Adipose tissue (tissue), 3 donors: Measurements from ENCODE around the gene MBD6. TPM values are rescaled to one million over a fixed set of nuclear protein-coding genes. Genes with fewer than 3 reads are reported as not detected.
A peak's percentile ranks its signal among the peaks of the same experiment; 100 is the strongest.

Experiments
- H3K27ac ChIP-seq: one replicate; pipeline ENCODE4 v1.5.1; 2013; ENCODE audit warnings: low read depth, low read length
- WGBS, 3 donors: extraction: QIAGEN DNeasy Blood & Tissue Kit; methylation state at CpG; one replicate each; pipeline ENCODE4 v1.1.7; 2013; 5-methylcytosine and 5-hydroxymethylcytosine counted together
- polyA plus RNA-seq, 3 donors: library from polyadenylated mRNA; stranded (reverse); fragments of 200-250 nt; gene quantifications; one replicate each; pipeline ENCODE4 v1.2.3, GENCODE V29; 2013
- donor health status: healthy with polysubstance abuse.
- donor health status: Bipolar disorder and iron deficiency.
- donor health status: healthy.

MBD6 gene, protein sequence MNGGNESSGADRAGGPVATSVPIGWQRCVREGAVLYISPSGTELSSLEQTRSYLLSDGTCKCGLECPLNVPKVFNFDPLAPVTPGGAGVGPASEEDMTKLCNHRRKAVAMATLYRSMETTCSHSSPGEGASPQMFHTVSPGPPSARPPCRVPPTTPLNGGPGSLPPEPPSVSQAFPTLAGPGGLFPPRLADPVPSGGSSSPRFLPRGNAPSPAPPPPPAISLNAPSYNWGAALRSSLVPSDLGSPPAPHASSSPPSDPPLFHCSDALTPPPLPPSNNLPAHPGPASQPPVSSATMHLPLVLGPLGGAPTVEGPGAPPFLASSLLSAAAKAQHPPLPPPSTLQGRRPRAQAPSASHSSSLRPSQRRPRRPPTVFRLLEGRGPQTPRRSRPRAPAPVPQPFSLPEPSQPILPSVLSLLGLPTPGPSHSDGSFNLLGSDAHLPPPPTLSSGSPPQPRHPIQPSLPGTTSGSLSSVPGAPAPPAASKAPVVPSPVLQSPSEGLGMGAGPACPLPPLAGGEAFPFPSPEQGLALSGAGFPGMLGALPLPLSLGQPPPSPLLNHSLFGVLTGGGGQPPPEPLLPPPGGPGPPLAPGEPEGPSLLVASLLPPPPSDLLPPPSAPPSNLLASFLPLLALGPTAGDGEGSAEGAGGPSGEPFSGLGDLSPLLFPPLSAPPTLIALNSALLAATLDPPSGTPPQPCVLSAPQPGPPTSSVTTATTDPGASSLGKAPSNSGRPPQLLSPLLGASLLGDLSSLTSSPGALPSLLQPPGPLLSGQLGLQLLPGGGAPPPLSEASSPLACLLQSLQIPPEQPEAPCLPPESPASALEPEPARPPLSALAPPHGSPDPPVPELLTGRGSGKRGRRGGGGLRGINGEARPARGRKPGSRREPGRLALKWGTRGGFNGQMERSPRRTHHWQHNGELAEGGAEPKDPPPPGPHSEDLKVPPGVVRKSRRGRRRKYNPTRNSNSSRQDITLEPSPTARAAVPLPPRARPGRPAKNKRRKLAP
- polyA plus RNA-seq = 10 to 100 TPM; 20.9 to 32.4 (median 24.8) TPM

DNA sequence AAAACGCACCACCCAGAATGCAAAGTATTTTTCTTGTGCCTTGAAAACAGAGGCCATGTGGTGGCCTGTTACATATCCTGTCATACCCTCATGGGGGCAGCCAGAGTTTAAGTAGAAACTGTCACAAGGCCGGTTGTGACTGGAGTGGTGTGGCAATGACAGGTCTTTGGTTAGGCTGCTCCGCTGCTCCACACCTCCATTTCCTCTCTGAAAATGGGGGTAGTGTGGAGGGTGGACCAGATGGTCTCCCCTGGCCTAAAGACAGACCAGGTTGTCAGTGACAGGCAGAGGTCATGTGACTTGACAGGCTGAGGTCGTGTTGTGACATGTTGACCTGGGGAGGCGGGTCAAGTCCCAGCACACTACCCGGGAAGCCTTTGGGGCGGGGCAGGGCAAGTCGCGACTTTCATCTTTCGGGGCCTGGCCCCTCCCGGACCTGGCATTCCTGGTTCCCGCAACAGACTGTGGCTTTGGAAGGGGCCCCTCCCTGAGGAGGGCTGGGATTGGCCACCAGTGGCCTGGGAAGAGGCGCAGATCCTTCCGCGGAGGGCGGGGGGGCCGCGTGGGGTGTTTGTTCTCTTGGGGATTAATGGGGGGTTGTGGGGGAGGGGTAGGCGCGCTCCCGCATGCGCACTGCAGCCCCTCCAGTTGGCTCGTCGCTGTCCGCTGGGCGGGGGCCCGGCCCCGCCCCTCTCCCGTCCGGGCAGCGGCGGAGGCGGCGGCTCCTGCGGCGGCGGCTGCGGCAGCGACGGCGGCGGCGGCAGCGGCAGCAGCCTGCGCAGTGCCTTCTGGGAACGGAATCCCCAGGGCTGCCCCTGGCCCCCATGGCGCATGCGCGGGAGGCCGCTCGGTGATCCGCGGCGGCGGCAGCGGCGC is at the start of gene MBD6:
TSS of gene MBD6 (plus strand) at position 814 of the 876 bp plus-strand sequence. CDS start 1,480 bp downstream, outside the sequence.
- peak within 1 kb of the TSS; percentile 93 for H3K27ac ChIP-seq
- 1 to 2% (median 2%) methylated on average over 25 to 57 of the region's 57 CpGs for WGBS, 3 donors

- H3K27ac ChIP-seq = no peak overlapping the region
- WGBS, 3 donors = 38 to 67% (median 54%) methylated on average over 3 of the region's 3 CpGs
Measured at GRCh38 chr12:57473392-57473791, 49.2 kb upstream of the MBD6 start.

- H3K27ac ChIP-seq = no peak overlapping the region
- WGBS, 3 donors = 92 to 95% (median 93%) methylated on average over 5 of the region's 5 CpGs
Measured at GRCh38 chr12:57473886-57474285, 48.7 kb upstream of the MBD6 start.

DNA sequence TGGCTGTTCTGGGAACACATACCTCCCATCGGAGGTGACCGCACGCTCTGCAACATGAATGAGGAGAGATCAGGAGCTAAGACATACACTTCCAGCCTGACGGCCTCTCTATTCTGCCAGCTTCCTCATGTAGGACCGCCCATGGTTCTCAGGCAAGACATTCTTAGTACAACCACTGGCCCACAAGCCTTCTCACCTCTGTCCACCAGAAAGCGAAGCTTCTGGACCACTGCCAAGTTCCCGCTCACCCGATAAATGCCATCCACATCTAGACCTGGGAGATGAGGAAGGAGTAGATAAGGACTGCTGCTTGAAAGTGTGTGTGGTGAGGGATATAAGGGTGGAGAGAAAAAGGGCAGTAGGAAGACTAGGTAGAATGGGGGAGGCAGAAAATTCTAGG is 48.2 kb upstream of the MBD6 start:
- WGBS, 3 donors = 75 to 81% (median 78%) methylated on average over 8 of the region's 8 CpGs
- no peak overlapping the region for H3K27ac ChIP-seq

DNA sequence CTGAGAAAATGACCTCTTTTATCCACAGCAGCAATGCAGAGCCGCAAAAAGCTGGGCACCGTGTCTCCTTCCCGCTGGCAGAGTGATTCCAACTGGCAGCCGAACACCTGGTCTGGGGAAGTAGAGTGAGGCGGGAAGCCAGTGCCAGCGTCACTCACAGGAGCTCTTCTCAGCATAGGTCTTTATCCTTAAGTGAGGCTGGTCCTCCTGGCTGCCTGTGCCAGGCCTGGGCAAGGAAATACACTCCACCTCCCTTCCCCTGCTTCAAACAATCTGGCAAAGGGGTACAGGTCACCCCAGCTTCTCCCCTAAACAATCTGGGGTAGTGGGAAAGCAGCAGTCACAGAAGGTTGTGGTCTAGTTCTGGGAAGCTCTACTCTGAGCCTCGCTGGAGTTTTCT is 47.8 kb upstream of the MBD6 start:
- WGBS, 3 donors = 62 to 83% (median 80%) methylated on average over 7 of the region's 7 CpGs
- no peak overlapping the region for H3K27ac ChIP-seq

GRCh38 chr12:57475271-57476161 is 47.1 kb upstream of the MBD6 start:
- 11 to 25% (median 22%) methylated on average over 67 to 84 of the region's 84 CpGs for WGBS, 3 donors
- no peak overlapping the region for H3K27ac ChIP-seq

DNA sequence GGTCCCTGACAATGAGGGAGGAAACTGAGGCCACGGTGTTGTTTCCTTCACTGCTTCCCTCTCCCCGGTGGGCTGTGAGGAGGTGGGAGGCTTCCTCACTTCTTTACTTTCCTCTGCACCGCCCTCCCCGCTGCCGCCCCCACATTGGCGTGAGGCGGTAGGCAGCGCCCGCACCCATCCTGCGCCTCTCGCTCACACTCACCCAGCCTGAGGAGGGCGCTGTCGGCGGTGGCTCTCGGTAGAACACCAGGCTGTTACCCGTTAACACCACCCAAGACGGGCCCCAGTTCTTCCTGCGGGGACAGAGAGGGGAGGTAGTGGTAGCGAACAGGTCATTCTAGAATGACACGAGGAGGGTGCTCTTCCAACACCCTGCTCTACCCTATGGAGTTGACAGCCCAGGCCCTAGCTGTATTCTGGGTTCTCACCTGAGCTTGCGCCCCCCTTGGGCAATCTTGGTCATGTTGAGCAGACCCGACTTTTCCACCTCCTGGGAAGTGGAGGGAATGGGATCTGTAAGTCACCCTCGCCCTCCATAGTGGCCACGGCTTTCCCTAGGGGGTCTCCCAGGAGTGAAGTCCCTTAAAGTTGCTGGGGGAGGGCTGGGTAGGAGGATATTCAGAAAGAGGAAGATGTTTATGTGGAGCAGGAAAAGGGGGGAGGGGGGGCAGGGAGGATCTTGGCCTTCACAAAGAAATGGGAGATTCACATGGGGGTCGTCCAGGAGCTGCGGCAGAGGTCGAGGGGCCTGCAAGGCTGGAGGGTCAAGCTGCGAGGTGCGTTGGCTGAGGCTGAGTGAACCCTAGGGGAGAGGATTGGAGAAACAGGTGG is 46.2 kb upstream of the MBD6 start:
- no peak overlapping the region for H3K27ac ChIP-seq
- 13 to 19% (median 17%) methylated on average over 27 to 29 of the region's 29 CpGs for WGBS, 3 donors

GRCh38 chr12:57476993-57477709 is 45.5 kb upstream of the MBD6 start:
- H3K27ac ChIP-seq = peak overlapping the region; percentile 65
- 43 to 80% (median 68%) methylated on average over 15 of the region's 15 CpGs for WGBS, 3 donors

DNA sequence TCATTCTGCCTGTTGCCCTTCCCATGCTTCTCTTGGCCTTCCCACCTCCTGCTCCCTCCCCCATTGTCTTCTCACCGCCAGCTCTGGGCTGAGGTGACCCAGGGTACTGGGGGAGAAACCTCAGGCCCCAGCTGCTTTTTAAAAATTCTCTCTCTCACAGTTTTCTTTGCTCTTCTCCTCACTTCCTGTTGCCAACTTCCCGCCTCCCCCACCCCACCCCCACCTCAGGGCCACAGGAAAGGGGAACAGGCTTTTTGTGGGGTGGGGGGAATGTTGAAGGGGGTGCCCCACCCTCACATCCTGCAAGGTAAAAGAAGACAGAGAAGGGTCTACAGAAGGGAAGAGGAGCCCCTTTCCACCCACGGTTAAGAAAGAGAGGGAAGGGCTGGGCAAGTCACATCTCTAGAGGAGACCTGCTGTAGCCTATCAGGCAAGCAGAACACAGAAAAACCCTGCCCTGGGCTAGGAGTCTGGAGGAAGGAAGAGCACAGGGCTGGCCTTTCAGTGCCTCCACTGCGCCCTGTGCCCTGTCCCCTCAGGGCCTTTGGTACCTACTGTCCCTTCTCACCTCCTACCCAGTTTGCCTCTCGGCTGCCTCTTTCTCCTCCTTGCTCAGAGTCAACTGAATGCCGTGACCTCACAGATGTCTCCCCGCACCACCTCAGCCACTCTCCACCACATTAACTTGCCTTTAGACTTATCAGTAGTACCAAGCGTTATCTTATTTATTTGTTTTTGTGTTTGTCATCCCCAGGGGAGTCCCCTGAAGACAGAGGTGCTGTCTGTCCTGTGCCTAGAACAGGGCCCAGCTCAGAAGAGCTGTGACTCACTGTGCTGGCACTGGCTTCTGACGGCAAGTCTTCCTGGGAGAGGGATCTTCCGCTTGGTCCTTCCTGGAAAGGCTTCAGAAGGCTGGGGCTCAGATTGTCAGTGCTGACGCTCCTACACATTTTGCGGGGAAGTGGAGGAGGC is 44.6 kb upstream of the MBD6 start:
- 41 to 73% (median 45%) methylated on average over 10 to 12 of the region's 12 CpGs for WGBS, 3 donors

DNA sequence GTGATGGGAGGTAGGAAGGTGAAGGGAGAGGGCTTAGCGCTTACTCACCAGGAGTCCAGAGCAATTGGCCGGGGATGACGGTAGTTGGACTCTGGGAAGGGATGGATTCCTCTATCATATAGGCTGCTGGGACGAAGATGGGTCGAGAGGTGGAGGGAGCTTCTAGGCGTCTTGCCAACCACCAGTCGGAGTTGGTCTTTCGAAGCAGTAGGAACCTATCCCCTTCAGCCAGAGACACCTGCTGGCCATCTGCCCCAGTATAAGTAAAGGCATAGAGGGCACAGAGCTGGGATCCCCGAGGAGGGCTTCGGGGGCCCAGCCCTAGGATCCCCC is 43.6 kb upstream of the MBD6 start:
- WGBS, 3 donors = 78 to 81% (median 79%) methylated on average over 10 of the region's 10 CpGs
- peak overlapping the region; percentile 19 for H3K27ac ChIP-seq

More for the DNA sequence above, 44.6 kb upstream of the MBD6 start:
- H3K27ac ChIP-seq = peak overlapping the region; percentile 65

DNA sequence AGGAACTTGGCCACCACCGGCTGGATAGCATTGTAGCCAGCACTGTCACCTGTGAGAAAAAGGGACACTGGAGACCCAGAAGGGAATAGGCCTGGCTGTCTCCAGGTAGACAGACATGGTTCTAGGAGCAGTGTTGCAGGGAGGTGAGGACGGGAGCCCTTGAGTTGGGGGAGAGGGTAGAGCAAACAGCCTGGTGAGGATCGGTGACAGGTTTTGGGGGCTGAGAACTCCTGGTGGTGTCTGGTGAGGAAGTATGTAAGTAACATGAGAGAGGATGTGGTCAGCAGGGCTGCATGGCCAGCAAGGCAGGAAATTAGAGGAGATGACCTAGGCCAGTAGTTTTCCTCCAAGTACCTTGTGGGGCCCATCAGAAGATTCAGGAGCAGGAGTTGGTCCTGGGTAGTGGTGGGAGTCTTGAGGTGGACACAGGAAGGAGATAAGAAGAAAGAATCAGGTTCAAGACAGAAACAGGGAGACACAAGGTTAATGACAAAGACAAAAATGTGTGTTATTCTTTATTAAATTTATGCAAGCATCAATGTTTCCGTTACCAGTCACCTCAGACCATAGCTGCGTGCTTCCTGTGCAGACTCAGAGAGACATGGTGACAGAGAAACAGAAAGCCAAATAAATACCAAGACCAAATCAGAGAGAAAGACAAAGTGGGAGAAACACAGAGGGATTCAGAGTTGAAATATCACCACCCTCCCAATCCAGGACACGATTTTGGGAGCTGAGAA is 43.1 kb upstream of the MBD6 start, which contains the start of gene ARHGAP9:
TSS of gene ARHGAP9 (minus strand) at position 491 of the 740 bp plus-strand sequence. CDS start at position 31, 460 bp downstream.
- H3K27ac ChIP-seq = peak within 1 kb of the TSS; percentile 19

DNA sequence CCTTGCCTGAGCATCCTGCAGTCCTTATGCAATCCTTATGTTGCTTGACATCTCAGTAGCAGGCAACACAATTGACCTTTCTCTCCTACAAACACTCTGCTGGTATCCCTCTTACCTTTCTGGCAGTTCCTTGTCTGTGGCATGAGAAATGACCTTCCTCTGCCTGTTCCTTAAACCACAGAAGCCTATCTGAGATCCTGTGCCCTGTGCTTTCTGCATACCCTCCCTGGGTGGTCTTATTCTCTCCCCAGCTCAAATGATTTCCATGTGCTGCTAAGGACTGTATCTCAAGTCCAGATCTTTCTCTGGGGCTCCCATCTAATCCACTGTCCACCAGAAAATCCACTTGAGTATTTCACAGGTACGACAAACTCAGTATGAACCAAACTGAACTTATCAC is 41.0 kb upstream of the MBD6 start:
- 61 to 86% (median 74%) methylated on average over 1 of the region's 1 CpG for WGBS, 3 donors
- no peak overlapping the region for H3K27ac ChIP-seq

More for the DNA sequence above, 43.1 kb upstream of the MBD6 start, which contains the start of gene ARHGAP9:
- WGBS, 3 donors = 49 to 70% (median 61%) methylated on average over 6 of the region's 6 CpGs

DNA sequence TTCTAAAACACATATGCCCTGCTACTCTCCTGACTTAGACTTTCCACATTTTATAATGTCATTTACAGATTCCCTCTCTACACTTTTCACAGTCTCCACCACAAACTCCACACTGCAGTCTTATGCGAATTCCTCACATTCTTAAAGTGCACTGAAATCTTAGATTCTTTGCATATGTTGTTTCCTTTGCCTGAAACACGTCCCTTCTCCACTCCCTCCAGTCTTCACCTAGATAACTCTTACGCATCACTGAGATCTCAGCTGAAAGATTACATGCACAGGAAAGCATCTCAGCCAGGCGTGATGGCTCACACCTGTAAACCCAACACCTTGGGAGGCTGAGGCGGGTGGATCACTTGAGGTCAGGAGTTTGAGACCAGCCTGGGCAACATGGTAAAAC is 39.2 kb upstream of the MBD6 start:
- no peak overlapping the region for H3K27ac ChIP-seq
- WGBS, 3 donors = 51 to 64% (median 56%) methylated on average over 5 of the region's 5 CpGs

GRCh38 chr12:57485695-57486094 is 36.9 kb upstream of the MBD6 start:
- H3K27ac ChIP-seq = no peak overlapping the region
